ENCODE results near the gene DCK.
"Not testable (repeated sequence)": the region's sequence is repeated elsewhere in the genome, so short reads cannot be mapped to it uniquely, and the experiment has no call there.

Gene DCK

GRCh38 chr4:71052034-71052433, 58.6 kb downstream of the DCK start:
- in situ Hi-C loops (cut with HindIII; ENCODE audit: low sequenced_read_pairs), result no loop called here
- DNase-seq (ENCODE audit: low read depth), result no peak
- no peak overlapping the region for H3K4me3 ChIP-seq (ENCODE audit: low read depth, low read length)
- TF ChIP-seq, protein P1, sequence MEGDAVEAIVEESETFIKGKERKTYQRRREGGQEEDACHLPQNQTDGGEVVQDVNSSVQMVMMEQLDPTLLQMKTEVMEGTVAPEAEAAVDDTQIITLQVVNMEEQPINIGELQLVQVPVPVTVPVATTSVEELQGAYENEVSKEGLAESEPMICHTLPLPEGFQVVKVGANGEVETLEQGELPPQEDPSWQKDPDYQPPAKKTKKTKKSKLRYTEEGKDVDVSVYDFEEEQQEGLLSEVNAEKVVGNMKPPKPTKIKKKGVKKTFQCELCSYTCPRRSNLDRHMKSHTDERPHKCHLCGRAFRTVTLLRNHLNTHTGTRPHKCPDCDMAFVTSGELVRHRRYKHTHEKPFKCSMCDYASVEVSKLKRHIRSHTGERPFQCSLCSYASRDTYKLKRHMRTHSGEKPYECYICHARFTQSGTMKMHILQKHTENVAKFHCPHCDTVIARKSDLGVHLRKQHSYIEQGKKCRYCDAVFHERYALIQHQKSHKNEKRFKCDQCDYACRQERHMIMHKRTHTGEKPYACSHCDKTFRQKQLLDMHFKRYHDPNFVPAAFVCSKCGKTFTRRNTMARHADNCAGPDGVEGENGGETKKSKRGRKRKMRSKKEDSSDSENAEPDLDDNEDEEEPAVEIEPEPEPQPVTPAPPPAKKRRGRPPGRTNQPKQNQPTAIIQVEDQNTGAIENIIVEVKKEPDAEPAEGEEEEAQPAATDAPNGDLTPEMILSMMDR (IDR thresholded peaks at IDR 0.05; ENCODE audit: low read depth, low read length, missing control alignments), result no peak

DNA sequence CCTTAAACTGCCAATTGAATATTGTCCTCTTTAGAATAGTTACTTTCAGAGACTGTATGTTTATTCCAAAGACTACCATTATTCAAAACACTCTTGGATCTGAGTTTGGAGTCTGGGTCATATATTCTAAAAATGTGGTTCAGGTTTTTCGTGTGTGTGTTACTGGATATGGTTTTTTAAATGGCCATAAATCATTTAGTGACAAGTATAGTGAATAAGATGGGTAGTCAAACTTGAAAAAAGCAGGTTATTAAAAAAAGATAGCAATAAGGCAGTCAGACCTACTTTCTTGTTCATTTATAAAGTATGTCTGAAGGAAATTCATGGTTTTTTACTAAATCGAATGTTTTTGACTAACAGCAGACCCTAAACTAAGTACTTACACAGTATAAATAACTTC, 59.3 kb downstream of the DCK start:
- in situ Hi-C loops (cut with HindIII; ENCODE audit: low sequenced_read_pairs), result no loop called here
- DNase-seq (ENCODE audit: low read depth), result no peak
- no peak overlapping the region for H3K4me3 ChIP-seq (ENCODE audit: low read depth, low read length)
- TF ChIP-seq, protein P1 (IDR thresholded peaks at IDR 0.05; ENCODE audit: low read depth, low read length, missing control alignments), result no peak

DNA sequence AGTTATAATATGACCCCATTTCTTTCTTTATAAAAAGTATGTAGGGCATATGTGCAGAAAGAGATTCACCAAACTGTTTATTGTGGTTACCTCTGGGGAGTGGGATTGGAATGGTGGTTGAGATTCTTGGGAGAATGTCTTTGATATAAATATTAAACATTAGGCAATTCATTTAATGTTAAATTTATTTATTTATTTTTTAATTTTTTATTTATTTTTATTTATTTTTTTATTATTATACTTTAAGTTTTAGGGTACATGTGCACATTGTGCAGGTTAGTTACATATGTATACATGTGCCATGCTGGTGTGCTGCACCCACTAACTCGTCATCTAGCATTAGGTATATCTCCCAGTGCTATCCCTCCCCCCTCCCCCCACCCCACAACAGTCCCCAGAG, 60.2 kb downstream of the DCK start:
- in situ Hi-C loops (cut with HindIII; ENCODE audit: low sequenced_read_pairs); DNase-seq (ENCODE audit: low read depth); H3K4me3 ChIP-seq (ENCODE audit: low read depth, low read length): not testable (repeated sequence)

GRCh38 chr4:71059573-71059972, 66.1 kb downstream of the DCK start:
- in situ Hi-C loops (cut with HindIII; ENCODE audit: low sequenced_read_pairs); DNase-seq (ENCODE audit: low read depth); H3K4me3 ChIP-seq (ENCODE audit: low read depth, low read length): not testable (repeated sequence)

- in situ Hi-C loops (cut with HindIII; ENCODE audit: low sequenced_read_pairs), result no loop called here
- no peak for DNase-seq (ENCODE audit: low read depth)
- H3K4me3 ChIP-seq (ENCODE audit: low read depth, low read length), result no peak overlapping the region
- TF ChIP-seq, protein P1 (IDR thresholded peaks at IDR 0.05; ENCODE audit: low read depth, low read length, missing control alignments), result no peak
Measured at GRCh38 chr4:71062436-71062835, 69.0 kb downstream of the DCK start.

DNA sequence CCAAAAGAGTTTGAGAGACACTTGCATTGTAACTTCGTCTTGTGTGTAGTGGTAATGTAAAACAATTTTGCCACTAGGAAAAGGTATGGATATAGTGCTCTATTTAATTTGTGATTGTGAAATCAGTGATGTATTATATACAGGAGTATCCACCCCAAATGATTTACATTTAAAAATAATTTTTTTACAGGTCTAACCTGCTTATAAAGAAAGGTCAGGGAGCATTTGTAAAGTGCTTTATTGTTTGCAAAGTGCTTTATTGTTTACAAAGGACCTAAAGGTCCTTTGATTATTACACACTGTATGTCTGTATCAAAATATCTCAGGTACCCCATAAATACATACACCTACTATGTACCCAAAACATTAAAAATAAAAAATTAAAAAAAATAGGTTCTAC, 70.3 kb downstream of the DCK start:
- no peak overlapping the region for H3K4me3 ChIP-seq (ENCODE audit: low read depth, low read length)
- no peak for DNase-seq (ENCODE audit: low read depth)
- in situ Hi-C loops (cut with HindIII; ENCODE audit: low sequenced_read_pairs), result no loop called here
- TF ChIP-seq, protein P1 (IDR thresholded peaks at IDR 0.05; ENCODE audit: low read depth, low read length, missing control alignments), result no peak

- TF ChIP-seq, protein P1 (IDR thresholded peaks at IDR 0.05; ENCODE audit: low read depth, low read length, missing control alignments), result no peak
- H3K4me3 ChIP-seq (ENCODE audit: low read depth, low read length), result no peak overlapping the region
- in situ Hi-C loops (cut with HindIII; ENCODE audit: low sequenced_read_pairs), result no loop called here
- DNase-seq (ENCODE audit: low read depth), result no peak
Measured at GRCh38 chr4:71064521-71064920, 71.1 kb downstream of the DCK start.

DNA sequence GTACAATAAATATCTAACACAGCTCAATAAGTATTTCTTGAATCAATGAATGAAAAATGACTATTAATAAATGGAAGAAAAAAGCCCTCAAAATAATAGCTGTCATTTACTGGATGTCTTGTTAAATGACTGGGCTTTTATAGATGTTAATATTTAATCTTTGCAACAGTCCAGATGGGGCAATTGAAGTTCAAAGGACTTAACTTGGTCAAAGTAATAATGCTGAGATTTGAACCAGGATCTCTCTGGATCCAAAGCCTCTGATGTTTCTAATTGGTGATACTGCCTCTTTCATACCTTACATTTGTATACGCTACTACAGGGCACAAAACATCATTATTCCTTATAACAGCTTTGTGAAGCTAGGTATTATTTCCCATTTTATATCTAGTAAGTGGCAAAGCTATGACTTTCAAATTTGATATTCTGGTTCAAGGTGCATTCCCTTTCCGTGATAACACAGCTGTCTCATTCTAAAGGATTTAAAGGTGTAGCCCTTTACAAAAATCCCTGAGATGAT, 72.6 kb downstream of the DCK start:
- TF ChIP-seq, protein P1 (IDR thresholded peaks at IDR 0.05; ENCODE audit: low read depth, low read length, missing control alignments), result no peak
- DNase-seq (ENCODE audit: low read depth), result no peak
- no peak overlapping the region for H3K4me3 ChIP-seq (ENCODE audit: low read depth, low read length)
- in situ Hi-C loops (cut with HindIII; ENCODE audit: low sequenced_read_pairs), result no loop called here
